Activated naive CD4-positive, alpha-beta T cell treated with anti-CD3 and anti-CD28 coated beads, Interleukin-2, amount 50 U/mL, for 72 hours (primary cell): ENCODE measurements around the gene CCL27. TPM values are rescaled to one million over a fixed set of nuclear protein-coding genes. Genes with fewer than 3 reads are reported as not detected.

Experiments
- ATAC-seq, 2 donors: fragments of 150-1000 bp; cut with Tn5 transposase; 2 replicates each; pipeline ENCODE4 v1.10.0; 2021; ENCODE audit warnings: mild to moderate bottlenecking in 2 of 2, moderate library complexity in 2 of 2
- DNase-seq, 2 donors: peaks; one replicate each; pipeline ENCODE4 v3.0.0; 2021 to 2022; ENCODE audit warnings: low spot score in 2 of 2
- H3K27ac Mint-ChIP-seq, 2 donors: one replicate each; pipeline ENCODE4 v1.8.0; 2022; ENCODE audit warnings: mild to moderate bottlenecking in 2 of 2, mixed read lengths in 2 of 2
- H3K36me3 Mint-ChIP-seq, 2 donors: one replicate each; pipeline ENCODE4 v1.8.0; 2022; ENCODE audit warnings: mixed read lengths in 2 of 2
- H3K9me3 Mint-ChIP-seq, 2 donors: one replicate each; pipeline ENCODE4 v1.8.0; 2022; ENCODE audit warnings: mixed read lengths in 2 of 2
- total RNA-seq, 2 donors: library from RNA; stranded (reverse); gene quantifications; one replicate each; pipeline ENCODE4 v1.2.3, GENCODE V29; 2022

Gene CCL27
- total RNA-seq, 2 donors from 2014 or later = 0.64 TPM; not detected in 1

DNA sequence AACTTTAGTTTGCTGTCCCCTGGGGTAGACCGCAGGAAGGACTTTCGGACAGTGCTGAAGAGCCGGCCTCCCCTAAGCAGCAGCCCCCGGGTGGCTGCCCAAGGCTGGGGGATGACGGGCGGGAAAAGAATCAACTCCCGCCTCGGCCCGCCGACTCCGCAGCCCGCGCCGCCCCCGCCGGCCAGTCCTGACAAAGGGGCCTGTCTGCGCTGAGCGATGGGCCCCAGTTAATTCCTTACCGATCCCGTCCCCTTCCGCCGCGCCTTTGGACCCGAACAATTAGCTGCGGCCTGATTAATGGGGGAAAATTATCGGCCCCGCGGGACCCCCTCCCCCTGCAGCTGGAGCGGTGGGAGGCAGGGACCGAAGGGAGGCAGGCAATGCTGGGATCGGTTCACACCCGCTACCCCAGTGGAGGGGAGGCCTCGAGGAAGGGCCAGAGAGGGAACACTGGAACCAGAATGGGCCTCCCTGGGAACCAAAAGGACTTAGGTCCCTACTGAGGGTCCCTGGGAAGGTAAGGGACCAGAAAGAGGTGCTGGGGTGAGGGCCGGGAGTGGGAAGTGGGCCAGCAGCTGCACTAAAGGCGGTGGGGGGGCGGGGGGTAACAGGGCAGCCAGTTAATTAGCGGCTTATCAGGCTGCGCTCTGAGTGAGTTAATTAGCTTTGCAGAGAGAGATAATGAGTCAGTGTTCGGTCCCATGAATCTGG, 37.8 kb downstream of the CCL27 start:
- DNase-seq (no peak), ATAC-seq (no peak)
- Mint-ChIP-seq H3K9me3 (no peaks in the 10 kb centered on the region), H3K36me3 (peaks cover 5 to 25% of the 10 kb centered on the region in 2 donors), H3K27ac (no peak overlapping the region)

- Mint-ChIP-seq H3K9me3 (no peaks in the 10 kb centered on the region), H3K36me3 (peaks cover 5 to 23% of the 10 kb centered on the region in 2 donors), H3K27ac (no peak overlapping the region)
- DNase-seq (no peak), ATAC-seq (no peak)
These were observed 38.9 kb downstream of the CCL27 start for GRCh38 chr9:34623374-34624235.

- Mint-ChIP-seq H3K9me3 (no peaks in the 10 kb centered on the region), H3K36me3 (peaks cover 5 to 19% of the 10 kb centered on the region in 2 donors), H3K27ac (peak within 1 kb of the TSS; percentile 90 to 94)
- DNase-seq (peak; percentile 84 to 89), ATAC-seq (peak; percentile 99)
These were observed 42.1 kb downstream of the CCL27 start, which contains the start of gene DCTN3 for GRCh38 chr9:34620061-34620994. Gene DCTN3, minus strand, starts transcription at chr9:34620495. Its CDS starts 31 bp downstream, at chr9:34620464.

- ATAC-seq = no peak
- H3K27ac Mint-ChIP-seq = no peak overlapping the region
These were observed 47.3 kb downstream of the CCL27 start for GRCh38 chr9:34615132-34615531.

GRCh38 chr9:34612788-34613390, 49.6 kb downstream of the CCL27 start:
- no peaks in the 10 kb centered on the region for H3K9me3 Mint-ChIP-seq
- ATAC-seq = peak; percentile 48 to 60

More at GRCh38 chr9:34615132-34615531, 47.3 kb downstream of the CCL27 start:
- Mint-ChIP-seq H3K9me3 (no peaks in the 10 kb centered on the region), H3K36me3 (peaks cover 7 to 11% of the 10 kb centered on the region in 2 donors)
- no peak for DNase-seq

More at GRCh38 chr9:34612788-34613390, 49.6 kb downstream of the CCL27 start:
- Mint-ChIP-seq H3K27ac (peak overlapping the region; percentile 81 to 94), H3K36me3 (peaks cover 7% of the 10 kb centered on the region in 2 donors)
- peak; percentile 69 to 79 for DNase-seq

Other genes starting within 250 kb of the CCL27 start
- 10 to 100 TPM in 1 of 2 donors, 1 to 10 TPM in 1; 9.8 to 15.0 TPM for gene FAM219A, start 204.1 kb downstream of the CCL27 start, total RNA-seq
- gene DNAI1, start 203.9 kb downstream of the CCL27 start, total RNA-seq = under 1 TPM in 1 of 2 donors, not detected in 1; 0.61 TPM
- under 1 TPM in 1 of 2 donors, not detected in 1; 0.31 TPM for gene ENHO, start 139.7 kb downstream of the CCL27 start, total RNA-seq
- gene CNTFR, start 72.9 kb downstream of the CCL27 start, total RNA-seq = under 1 TPM in 1 of 2 donors, not detected in 1; 0.34 TPM
- 10 to 100 TPM; 19.1 to 36.2 TPM for gene RPP25L, start 50.6 kb downstream of the CCL27 start, total RNA-seq
- gene DCTN3, start 42.2 kb downstream of the CCL27 start, total RNA-seq = 100 to 1,000 TPM in 1 of 2 donors, 10 to 100 TPM in 1; 81.0 to 123 TPM
- 1 to 10 TPM in 1 of 2 donors, not detected in 1; 1.6 TPM for gene ARID3C, start 33.6 kb downstream of the CCL27 start, total RNA-seq
- 10 to 100 TPM; 41.9 to 63.6 TPM for gene SIGMAR1, start 24.9 kb downstream of the CCL27 start, total RNA-seq
- gene GALT, start 16.0 kb downstream of the CCL27 start, total RNA-seq = 100 to 1,000 TPM in 1 of 2 donors, 10 to 100 TPM in 1; 63.5 to 104 TPM
- 10 to 100 TPM; 41.8 to 44.2 TPM for gene IL11RA, start 10.5 kb downstream of the CCL27 start, total RNA-seq
- gene CCL19, start 28.6 kb upstream of the CCL27 start, total RNA-seq = not detected
- gene CCL21, start 47.5 kb upstream of the CCL27 start, total RNA-seq = not detected